K562 (cell line): ENCODE results near the gene EPHB2. TPM values are rescaled to one million over a fixed set of nuclear protein-coding genes. Genes with fewer than 3 reads are reported as not detected.

Experiments used
- FOXA3 ChIP-seq, 2 experiments: fragments of 450-650 bp in 1 of 2; sonication (generic) in 1 of 2; formaldehyde crosslinking; IDR thresholded peaks in 1 of 2; conservative IDR thresholded peaks in 1 of 2; 2 replicates each; pipeline versions ENCODE4 v1.4.0 to v1.8.0; 2020 to 2022; ENCODE audit warnings: mild to moderate bottlenecking in 2 of 2, missing genetic modification reagents in 1 of 2
- HMGXB4 ChIP-seq: sonication (generic); formaldehyde crosslinking; IDR thresholded peaks from 2 replicates; pipeline ENCODE4 v1.8.1; 2023; ENCODE audit warnings: mild to moderate bottlenecking, missing genetic modification reagents
- MGA ChIP-seq: fragments of 450-650 bp; IDR thresholded peaks from 2 replicates; pipeline ENCODE4 v1.6.1; 2016; ENCODE audit warnings: mild to moderate bottlenecking, moderate library complexity
- POLR2G ChIP-seq: fragments of 200-400 bp; formaldehyde crosslinking; IDR thresholded peaks from 2 replicates; pipeline ENCODE4 v1.6.1; 2017; ENCODE audit warnings: low read depth, mild to moderate bottlenecking, antibody characterized with exemption, low read length, moderate library complexity
- PPARD ChIP-seq: fragments of 250-450 bp; sonication (Bioruptor Pico); IDR thresholded peaks from 2 replicates; pipeline ENCODE4 v1.8.0; 2022; ENCODE audit warnings: inconsistent platforms, mild to moderate bottlenecking, moderate library complexity
- STAT5B ChIP-seq: fragments of 250-450 bp; sonication (Bioruptor Pico); IDR thresholded peaks from 2 replicates; pipeline ENCODE4 v1.8.0; 2021; ENCODE audit warnings: mild to moderate bottlenecking, inconsistent platforms
- ZC3H11A ChIP-seq: IDR thresholded peaks from 2 replicates; pipeline ENCODE4 v1.6.1; 2012; ENCODE audit warnings: low read depth, low read length, improper control_type of control experiment
- ZNF121 ChIP-seq: sonication (generic); formaldehyde crosslinking; conservative IDR thresholded peaks from 2 replicates; pipeline ENCODE4 v1.8.0; 2022; ENCODE audit warnings: missing genetic modification reagents
- ZNF212 ChIP-seq: fragments of 450-650 bp; formaldehyde crosslinking; IDR thresholded peaks from 2 replicates; pipeline ENCODE4 v1.4.0; 2020; ENCODE audit warnings: mild to moderate bottlenecking
- ZNF583 ChIP-seq: fragments of 250-450 bp; sonication (Bioruptor Pico); IDR thresholded peaks from 2 replicates; pipeline ENCODE4 v1.4.0; 2020
- ZNF592 ChIP-seq: fragments of 450-650 bp; IDR thresholded peaks from 2 replicates; pipeline ENCODE4 v1.6.1; 2017; ENCODE audit warnings: antibody characterized with exemption, mild to moderate bottlenecking
- polyA plus RNA-seq, 8 experiments: library from polyadenylated mRNA; depleted of rRNA in 4 of 8; stranded (reverse) in 5 of 8; unstranded in 3 of 8; fragments of >200 nt; fragmentation: Nextera tagmentation in 2 of 8; fragmentation: Illumina TruSeq in 1 of 8; extraction: Ambion mirVana in 2 of 8; extraction: Trizol in 1 of 8; gene quantifications; 2 replicates each; pipeline versions ENCODE4 v1.2.1 to v1.2.3, GENCODE V29; 2011 to 2014; ENCODE audit warnings: inconsistent platforms in 1 of 8, missing spikeins in 1 of 8
- total RNA-seq, 7 experiments: library from RNA; depleted of rRNA in 6 of 7; stranded (reverse); fragments of >200 nt in 6 of 7; fragmentation: Illumina TruSeq in 2 of 7; extraction: Trizol in 2 of 7; gene quantifications; 2 replicates each; pipeline versions ENCODE4 v1.2.1 to v1.2.3, GENCODE V29; 2011 to 2021; ENCODE audit warnings: low replicate concordance in 1 of 7

EPHB2 gene
- total and polyA plus RNA-seq, 9 of the 15 experiments (the other 6 are each of a cell fraction or from before 2014, with no cell fraction given) = not detected

- TF ChIP-seq MGA (no peak), HMGXB4 (no peak), ZNF583 (CRISPR knock-in tag) (no peak), POLR2G (no peak), ZC3H11A (no peak), PPARD (CRISPR knock-in tag) (no peak), ZNF592 (no peak), STAT5B (CRISPR knock-in tag) (no peak), ZNF121 (CRISPR knock-in tag) (no peak), FOXA3 (CRISPR knock-in tag; conservative IDR thresholded peaks at IDR 0.05 in 1 of 2, IDR thresholded peaks at IDR 0.05 in 1 of 2) (no peak), ZNF212 (CRISPR knock-in tag) (no peak)
Measured at GRCh38 chr1:22784317-22784716, 73.7 kb downstream of the EPHB2 start (continued).
